ENCODE results near the gene KIF9.
"Not testable (repeated sequence)": the region's sequence is repeated elsewhere in the genome, so short reads cannot be mapped to it uniquely, and the experiment has no call there.

KIF9 gene

DNA sequence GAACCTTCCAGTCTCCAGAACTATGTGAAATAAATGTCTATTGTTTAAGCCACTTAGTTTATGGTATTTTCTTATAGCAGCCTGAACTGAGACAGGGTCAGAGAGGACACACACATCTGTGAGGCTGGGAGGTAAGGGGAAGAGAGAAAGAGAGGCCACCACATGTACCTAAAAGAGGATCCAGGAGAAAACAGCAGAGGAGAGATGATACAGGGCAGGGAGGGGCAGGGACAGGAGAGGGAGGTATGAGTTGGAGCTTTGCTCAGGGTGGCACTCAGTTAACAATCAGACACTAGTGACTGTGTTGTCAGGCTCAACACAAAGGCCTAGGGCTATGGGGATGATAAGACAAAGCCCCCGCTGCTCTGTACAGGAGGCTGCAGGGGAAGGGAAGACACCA is 17.6 kb downstream of the KIF9 start:
- DNase-seq (ENCODE audit: low read depth) = no peak
- H3K4me3 ChIP-seq (ENCODE audit: low read depth, low read length) = no peak overlapping the region
- TF ChIP-seq, protein P1, sequence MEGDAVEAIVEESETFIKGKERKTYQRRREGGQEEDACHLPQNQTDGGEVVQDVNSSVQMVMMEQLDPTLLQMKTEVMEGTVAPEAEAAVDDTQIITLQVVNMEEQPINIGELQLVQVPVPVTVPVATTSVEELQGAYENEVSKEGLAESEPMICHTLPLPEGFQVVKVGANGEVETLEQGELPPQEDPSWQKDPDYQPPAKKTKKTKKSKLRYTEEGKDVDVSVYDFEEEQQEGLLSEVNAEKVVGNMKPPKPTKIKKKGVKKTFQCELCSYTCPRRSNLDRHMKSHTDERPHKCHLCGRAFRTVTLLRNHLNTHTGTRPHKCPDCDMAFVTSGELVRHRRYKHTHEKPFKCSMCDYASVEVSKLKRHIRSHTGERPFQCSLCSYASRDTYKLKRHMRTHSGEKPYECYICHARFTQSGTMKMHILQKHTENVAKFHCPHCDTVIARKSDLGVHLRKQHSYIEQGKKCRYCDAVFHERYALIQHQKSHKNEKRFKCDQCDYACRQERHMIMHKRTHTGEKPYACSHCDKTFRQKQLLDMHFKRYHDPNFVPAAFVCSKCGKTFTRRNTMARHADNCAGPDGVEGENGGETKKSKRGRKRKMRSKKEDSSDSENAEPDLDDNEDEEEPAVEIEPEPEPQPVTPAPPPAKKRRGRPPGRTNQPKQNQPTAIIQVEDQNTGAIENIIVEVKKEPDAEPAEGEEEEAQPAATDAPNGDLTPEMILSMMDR (conservative IDR thresholded peaks at IDR 0.05; ENCODE audit: low read depth, low read length) = no peak

DNA sequence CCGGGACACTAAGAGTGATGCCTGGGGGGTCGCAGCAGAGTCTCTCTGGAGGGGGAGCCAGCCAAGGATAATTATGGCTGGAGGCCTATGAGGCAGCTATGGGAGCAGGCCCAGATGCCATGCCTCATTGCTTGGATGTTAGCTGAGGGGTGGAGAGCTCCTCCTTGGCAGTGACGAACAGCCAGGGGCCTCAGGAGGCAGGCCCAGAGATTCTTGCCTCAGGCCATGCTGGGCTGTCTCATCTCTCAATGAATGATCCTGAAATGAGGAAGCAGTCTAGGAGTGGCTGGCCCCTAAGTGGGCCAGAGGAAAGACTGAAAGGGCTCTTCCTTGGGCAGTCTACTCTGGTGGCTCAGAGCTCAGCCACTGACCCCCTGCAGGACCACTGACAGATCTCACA is 21.3 kb downstream of the KIF9 start:
- TF ChIP-seq, protein P1 (conservative IDR thresholded peaks at IDR 0.05; ENCODE audit: low read depth, low read length) = no peak
- no peak for DNase-seq (ENCODE audit: low read depth)
- no peak overlapping the region for H3K4me3 ChIP-seq (ENCODE audit: low read depth, low read length)

GRCh38 chr3:47260605-47261004 is 22.0 kb downstream of the KIF9 start:
- no peak for DNase-seq (ENCODE audit: low read depth)
- TF ChIP-seq, protein P1 (conservative IDR thresholded peaks at IDR 0.05; ENCODE audit: low read depth, low read length) = no peak
- H3K4me3 ChIP-seq (ENCODE audit: low read depth, low read length) = no peak overlapping the region

GRCh38 chr3:47259114-47259513 is 23.5 kb downstream of the KIF9 start:
- TF ChIP-seq, protein P1 (conservative IDR thresholded peaks at IDR 0.05; ENCODE audit: low read depth, low read length) = no peak
- DNase-seq (ENCODE audit: low read depth) = no peak

GRCh38 chr3:47256331-47256730 is 26.3 kb downstream of the KIF9 start:
- H3K4me3 ChIP-seq (ENCODE audit: low read depth, low read length); DNase-seq (ENCODE audit: low read depth): not testable (repeated sequence)

More at GRCh38 chr3:47259114-47259513, 23.5 kb downstream of the KIF9 start:
- no peak overlapping the region for H3K4me3 ChIP-seq (ENCODE audit: low read depth, low read length)

- H3K4me3 ChIP-seq (ENCODE audit: low read depth, low read length) = no peak overlapping the region
- TF ChIP-seq, protein P1 (conservative IDR thresholded peaks at IDR 0.05; ENCODE audit: low read depth, low read length) = no peak
- no peak for DNase-seq (ENCODE audit: low read depth)
Measured at GRCh38 chr3:47251689-47252088, 30.9 kb downstream of the KIF9 start.

- H3K4me3 ChIP-seq (ENCODE audit: low read depth, low read length); DNase-seq (ENCODE audit: low read depth): not testable (repeated sequence)
Measured at GRCh38 chr3:47251085-47251484, 31.5 kb downstream of the KIF9 start.

- H3K4me3 ChIP-seq (ENCODE audit: low read depth, low read length) = no peak overlapping the region
- DNase-seq (ENCODE audit: low read depth) = peak; percentile 30
Measured at GRCh38 chr3:47250309-47251060, 32.1 kb downstream of the KIF9 start.

More at GRCh38 chr3:47250309-47251060, 32.1 kb downstream of the KIF9 start:
- TF ChIP-seq, protein P1 (conservative IDR thresholded peaks at IDR 0.05; ENCODE audit: low read depth, low read length) = peak; percentile 52
